Bronchial epithelial cell (primary cell): ENCODE results near the gene KLHL35. TPM values are rescaled to one million over a fixed set of nuclear protein-coding genes. Genes with fewer than 3 reads are reported as not detected.

Experiments
- DNase-seq: peaks from one replicate; pipeline ENCODE4 v3.0.0-alpha.2; 2010; ENCODE audit warnings: low read depth
- FAIRE-seq: peaks from 2 replicates; lab custom pipeline; 2011; peaks lifted over from hg19 to GRCh38; lab: Jason Lieb, UNC
- H3K27me3 ChIP-seq: 2 replicates; pipeline ENCODE4 v1.5.1; 2011; ENCODE audit warnings: low read length; ENCODE audit not compliant: control insufficient read depth, insufficient read depth
- H3K36me3 ChIP-seq: 2 replicates; pipeline ENCODE4 v1.5.1; 2011; ENCODE audit warnings: low read length; ENCODE audit not compliant: control insufficient read depth, insufficient read depth
- H3K4me3 ChIP-seq: 2 replicates; pipeline ENCODE4 v1.5.1; 2011; ENCODE audit warnings: mild to moderate bottlenecking, low read depth, low read length, control low read depth
- CTCF ChIP-seq: IDR thresholded peaks from 2 replicates; pipeline ENCODE4 v1.5.1; 2011; ENCODE audit warnings: mild to moderate bottlenecking, moderate library complexity, low read length, control low read depth, inconsistent platforms; ENCODE audit not compliant: insufficient read depth, severe bottlenecking
- total RNA-seq: library from RNA; depleted of rRNA; stranded (reverse); fragments of >200 nt; gene quantifications from 2 replicates; pipeline ENCODE4 v1.2.1, GENCODE V29; 2014

The KLHL35 gene
- total RNA-seq, 1 donor from 2014 or later, result 0.79 TPM

DNA sequence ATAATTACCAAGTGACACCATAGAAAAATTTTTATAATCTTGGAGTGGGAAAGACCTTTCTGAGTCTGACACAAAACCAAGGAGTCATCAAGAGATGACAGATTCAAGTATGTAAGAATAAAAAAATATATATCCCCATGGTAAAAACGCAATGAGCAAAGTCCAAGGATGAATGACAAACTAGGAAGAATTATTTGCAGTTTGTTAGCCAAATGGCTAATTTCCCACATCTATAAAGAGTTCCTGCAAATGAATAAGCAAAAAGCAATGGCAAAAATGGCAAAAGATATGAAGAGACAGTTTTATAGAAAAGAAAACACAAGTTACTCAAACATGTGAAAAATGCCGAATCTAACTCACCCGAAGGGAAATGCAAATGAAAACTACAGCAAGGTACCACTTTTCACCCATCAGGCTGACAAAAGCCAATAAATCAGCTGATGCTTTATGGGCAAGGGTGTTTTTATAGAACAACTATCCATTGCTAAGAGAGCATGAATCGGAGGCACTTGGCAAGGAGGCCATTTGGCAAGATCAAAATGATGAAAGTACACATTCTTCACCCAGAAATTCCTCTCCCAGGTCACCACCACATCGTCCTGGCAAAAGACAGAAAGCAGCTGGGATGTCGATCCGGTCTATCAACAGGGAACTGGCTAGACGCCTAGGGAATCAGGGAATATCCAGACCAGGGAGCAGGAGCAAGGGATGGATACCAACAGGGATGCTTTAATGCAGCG lies 21.1 kb upstream of the KLHL35 start:
- DNase-seq (no peak), FAIRE-seq (no peak)
- no peak for TF ChIP-seq CTCF
- Histone ChIP-seq H3K36me3 (no peaks in the 10 kb centered on the region), H3K4me3 (no peak overlapping the region), H3K27me3 (no peaks in the 10 kb centered on the region)

DNA sequence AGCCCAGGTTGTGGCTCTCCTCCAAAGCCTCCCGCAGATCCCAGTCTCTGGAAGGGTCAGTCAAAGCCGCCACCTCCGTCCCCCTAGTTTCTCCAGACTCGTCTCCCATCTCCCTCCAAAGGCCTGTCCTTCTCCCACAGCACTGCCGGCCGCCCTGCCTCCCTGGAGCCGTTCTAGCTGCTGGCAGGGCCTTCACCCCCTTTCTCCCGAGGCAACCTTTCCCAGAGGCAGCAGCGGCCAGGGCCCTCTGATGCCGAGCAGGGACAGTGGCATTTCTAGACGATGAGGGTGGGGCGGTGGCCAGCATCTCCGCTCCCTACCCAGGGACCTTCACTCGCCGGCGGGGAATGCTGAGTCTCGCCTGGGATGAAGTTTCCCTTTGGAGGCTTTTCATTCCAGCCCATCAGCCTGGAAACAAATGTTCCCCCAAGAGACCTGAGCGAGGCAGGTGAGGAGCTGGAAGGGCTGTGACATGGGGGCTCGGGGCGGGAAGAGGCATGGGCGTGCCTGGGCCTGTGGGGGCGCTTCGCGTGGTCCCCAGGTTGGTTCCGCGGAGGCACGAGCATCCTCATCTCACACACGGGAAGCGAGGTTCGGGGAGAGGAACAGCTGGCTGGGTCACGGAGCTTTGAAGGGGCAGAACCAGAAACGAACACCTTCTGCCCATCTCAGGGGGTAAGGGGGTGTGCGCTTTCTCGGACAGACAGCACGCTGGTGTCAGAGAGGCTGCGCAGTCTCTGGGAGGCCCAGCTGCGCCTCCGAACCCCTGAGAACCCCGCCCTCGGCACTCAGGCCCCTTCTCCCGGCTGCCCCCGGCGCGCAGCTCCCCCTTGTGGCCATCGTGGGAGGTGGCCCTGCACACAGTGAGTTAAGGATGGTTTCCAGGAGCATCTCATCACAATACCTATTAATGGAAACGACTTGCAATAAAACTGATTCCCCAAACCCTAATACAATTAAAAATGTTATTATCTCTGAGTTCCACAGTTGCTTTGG lies 18.1 kb upstream of the KLHL35 start:
- Histone ChIP-seq H3K4me3 (no peak overlapping the region), H3K27me3 (no peaks in the 10 kb centered on the region), H3K36me3 (no peaks in the 10 kb centered on the region)
- DNase-seq (no peak), FAIRE-seq (no peak)
- TF ChIP-seq CTCF, result peak; percentile 65

- FAIRE-seq (no peak), DNase-seq (no peak)
- no peaks in the 10 kb centered on the region for H3K27me3 ChIP-seq
- no peak for TF ChIP-seq CTCF
- no peak overlapping the region for H3K4me3 ChIP-seq
- no peaks in the 10 kb centered on the region for H3K36me3 ChIP-seq
These were observed 17.2 kb upstream of the KLHL35 start for GRCh38 chr11:75450236-75450635.

DNA sequence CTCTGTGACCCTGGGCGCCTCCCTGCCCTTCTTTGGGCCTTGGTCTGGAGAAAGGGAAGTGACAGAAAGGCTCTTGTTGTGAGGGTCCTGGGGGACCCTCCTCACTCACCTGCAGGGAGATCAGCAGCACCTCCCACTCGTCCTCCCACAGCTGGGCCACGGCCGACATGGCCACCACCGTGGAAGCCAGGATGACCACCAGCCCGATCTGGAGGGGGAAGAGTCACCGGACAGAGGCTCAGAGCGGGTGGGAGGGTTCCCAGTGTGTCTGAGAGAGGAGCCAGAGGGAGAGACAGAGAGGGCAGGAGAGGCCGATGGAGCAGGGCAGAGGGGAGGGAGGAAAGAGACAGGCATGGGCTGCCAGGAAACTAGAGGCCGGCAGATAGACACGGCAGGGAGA lies 16.8 kb upstream of the KLHL35 start:
- FAIRE-seq, result no peak
- no peak for DNase-seq
- Histone ChIP-seq H3K27me3 (peaks cover 1% of the 10 kb centered on the region), H3K36me3 (no peaks in the 10 kb centered on the region), H3K4me3 (no peak overlapping the region)
- no peak for TF ChIP-seq CTCF

GRCh38 chr11:75449271-75449670 lies 16.3 kb upstream of the KLHL35 start:
- no peak for DNase-seq
- Histone ChIP-seq H3K4me3 (no peak overlapping the region), H3K36me3 (no peaks in the 10 kb centered on the region), H3K27me3 (peaks cover 3% of the 10 kb centered on the region)
- FAIRE-seq, result no peak
- TF ChIP-seq CTCF, result no peak
